HUES6 (cell line): ENCODE data around the gene ETV5.

Experiments
- H3K27ac ChIP-seq: 2 replicates; pipeline ENCODE4 v1.7.0; 2013; ENCODE audit warnings: low read depth, mild to moderate bottlenecking, low read length, inconsistent platforms
- H3K27me3 ChIP-seq: 2 replicates; pipeline ENCODE4 v1.6.1; 2013; ENCODE audit warnings: low read length; ENCODE audit not compliant: control insufficient read depth, insufficient read depth
- H3K36me3 ChIP-seq: 2 replicates; pipeline ENCODE4 v1.6.1; 2013; ENCODE audit warnings: low read length; ENCODE audit not compliant: control insufficient read depth, insufficient read depth
- H3K4me1 ChIP-seq: 2 replicates; pipeline ENCODE4 v1.6.1; 2013; ENCODE audit warnings: low read length; ENCODE audit not compliant: control insufficient read depth, insufficient read depth
- H3K4me3 ChIP-seq: 2 replicates; pipeline ENCODE4 v1.5.1; 2013; ENCODE audit warnings: low read depth, low read length
- H3K9ac ChIP-seq: one replicate; pipeline ENCODE4 v1.6.1; 2013; ENCODE audit warnings: mild to moderate bottlenecking, low read length
- H3K9me3 ChIP-seq: 2 replicates; pipeline ENCODE4 v1.6.1; 2013; ENCODE audit warnings: low read depth, low read length; ENCODE audit not compliant: control insufficient read depth, insufficient read depth

ETV5 gene

DNA sequence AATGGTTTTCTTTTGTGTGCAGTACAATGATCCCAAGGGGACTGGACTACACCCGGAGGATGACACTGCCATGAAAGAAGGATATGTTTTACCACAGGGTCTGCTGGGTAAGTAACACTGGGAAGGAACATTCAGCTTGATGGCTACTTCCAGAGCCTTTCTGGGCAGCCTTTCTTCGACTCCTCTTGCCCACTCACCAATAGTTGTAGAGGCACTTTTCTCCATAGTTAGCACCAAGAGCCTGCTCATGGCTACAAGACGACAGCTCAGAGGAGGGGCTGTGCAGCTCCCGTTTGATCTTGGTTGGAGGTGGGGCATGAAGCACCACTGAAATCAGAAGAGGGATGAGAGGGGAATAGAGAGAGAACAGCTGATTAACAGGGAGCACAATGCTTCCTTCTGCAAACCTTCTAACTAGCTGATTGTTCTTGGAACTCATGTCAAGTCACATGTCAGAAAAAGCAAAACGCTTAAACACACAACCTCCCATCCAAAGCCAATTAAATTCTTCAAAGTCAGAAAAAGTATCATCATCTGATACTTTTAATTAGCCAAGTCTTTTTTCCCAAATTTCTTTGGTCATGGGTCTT is 27.9 kb downstream of the ETV5 start:
- 0 out of 2 replicates have a peak, but pooled peaks cover 3% of the 10 kb centered on the region for H3K9me3 ChIP-seq
- no peak overlapping the region for H3K4me3 ChIP-seq
- peaks cover 50% of the 10 kb centered on the region for H3K4me1 ChIP-seq
- H3K27me3 ChIP-seq: no peaks in the 10 kb centered on the region
- H3K9ac ChIP-seq: peak overlapping the region; percentile 3
- peak overlapping the region; percentile 81; the same call in 1 of the 2 replicates for H3K27ac ChIP-seq
- peaks cover 21% of the 10 kb centered on the region for H3K36me3 ChIP-seq

DNA sequence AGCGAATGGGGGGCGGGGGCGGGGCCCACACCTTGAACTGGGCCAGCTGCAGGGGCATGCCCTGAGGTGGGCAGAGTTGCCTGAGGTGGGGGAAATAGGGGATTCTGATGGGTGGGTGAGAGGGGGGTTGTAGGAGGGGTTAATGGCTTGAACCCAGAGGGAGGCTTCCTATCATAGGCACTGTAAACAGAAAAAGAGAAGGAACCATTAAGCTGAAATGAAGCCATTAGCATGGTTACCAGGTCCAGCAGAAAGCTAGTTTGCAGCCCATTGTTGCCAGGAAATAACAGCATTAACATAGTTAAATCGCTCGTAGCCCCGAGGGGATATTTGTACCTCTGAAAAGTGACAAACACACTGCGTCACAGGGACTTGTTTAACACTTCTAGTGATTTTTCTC is 29.0 kb downstream of the ETV5 start:
- Histone ChIP-seq H3K4me3 (peak overlapping the region; percentile 25; the same call in 1 of the 2 replicates), H3K27me3 (no peaks in the 10 kb centered on the region), H3K9ac (peak overlapping the region; percentile 53), H3K4me1 (peaks cover 49% of the 10 kb centered on the region), H3K9me3 (peaks cover 7% of the 10 kb centered on the region), H3K27ac (peak overlapping the region; percentile 81), H3K36me3 (peaks cover 30% of the 10 kb centered on the region)

DNA sequence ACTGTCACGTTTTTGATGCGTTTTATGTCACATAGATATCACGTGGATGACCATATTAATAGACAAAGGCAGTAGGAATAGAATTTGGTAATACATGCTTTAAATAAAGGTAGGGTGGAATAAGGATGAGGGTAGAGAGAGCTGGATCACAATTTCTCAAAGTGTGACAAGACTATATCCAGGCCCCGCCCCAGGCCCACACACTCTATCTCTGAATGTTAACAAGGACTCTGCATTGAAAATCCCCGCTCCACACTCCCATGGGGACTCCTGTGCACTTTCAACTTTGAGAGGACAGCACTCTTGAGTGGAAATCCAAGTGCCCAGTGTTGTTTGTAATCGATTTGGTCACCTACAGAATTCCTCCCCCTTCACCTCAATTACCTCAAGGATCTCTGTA is 31.4 kb downstream of the ETV5 start:
- H3K27me3 ChIP-seq: no peaks in the 10 kb centered on the region
- no peak overlapping the region for H3K27ac ChIP-seq
- H3K36me3 ChIP-seq: peaks cover 31% of the 10 kb centered on the region
- H3K4me3 ChIP-seq: no peak overlapping the region
- H3K4me1 ChIP-seq: peaks cover 31% of the 10 kb centered on the region
- H3K9ac ChIP-seq: no peak overlapping the region
- H3K9me3 ChIP-seq: peaks cover 8% of the 10 kb centered on the region

DNA sequence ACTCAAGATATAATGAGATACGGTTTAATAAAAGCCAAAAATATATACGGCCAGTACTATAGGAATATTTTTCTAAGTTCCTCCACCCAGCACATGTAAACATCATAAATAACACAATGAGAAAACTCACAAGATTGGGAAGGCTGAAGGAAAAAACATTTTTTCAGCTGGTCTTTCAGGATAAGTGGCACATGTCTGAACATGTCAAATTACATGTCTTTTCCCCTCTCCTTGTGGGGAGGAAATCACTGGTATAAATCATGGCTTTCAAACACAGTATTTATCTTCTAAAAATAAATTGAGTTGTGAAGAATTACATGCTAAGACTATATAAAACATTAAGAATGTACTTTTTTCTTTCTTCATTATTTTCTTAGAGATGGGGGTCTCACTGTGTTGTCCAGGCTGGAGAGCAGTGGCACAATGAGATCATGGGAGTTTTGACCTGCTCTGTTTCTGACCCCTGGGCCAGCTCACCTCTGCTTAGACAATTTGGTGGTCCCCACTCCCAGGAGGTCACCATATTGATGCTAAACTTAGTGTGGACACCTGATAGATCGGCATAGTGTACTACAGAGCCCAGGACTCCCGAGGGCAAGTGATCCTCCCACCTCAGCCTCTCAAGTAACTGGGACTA is 32.8 kb downstream of the ETV5 start:
- H3K27me3 ChIP-seq: no peaks in the 10 kb centered on the region
- H3K36me3 ChIP-seq: peaks cover 31% of the 10 kb centered on the region
- no peak overlapping the region for H3K4me3 ChIP-seq
- peaks cover 8% of the 10 kb centered on the region for H3K9me3 ChIP-seq
- peaks cover 19% of the 10 kb centered on the region for H3K4me1 ChIP-seq
- H3K27ac ChIP-seq: no peak overlapping the region
- no peak overlapping the region for H3K9ac ChIP-seq

DNA sequence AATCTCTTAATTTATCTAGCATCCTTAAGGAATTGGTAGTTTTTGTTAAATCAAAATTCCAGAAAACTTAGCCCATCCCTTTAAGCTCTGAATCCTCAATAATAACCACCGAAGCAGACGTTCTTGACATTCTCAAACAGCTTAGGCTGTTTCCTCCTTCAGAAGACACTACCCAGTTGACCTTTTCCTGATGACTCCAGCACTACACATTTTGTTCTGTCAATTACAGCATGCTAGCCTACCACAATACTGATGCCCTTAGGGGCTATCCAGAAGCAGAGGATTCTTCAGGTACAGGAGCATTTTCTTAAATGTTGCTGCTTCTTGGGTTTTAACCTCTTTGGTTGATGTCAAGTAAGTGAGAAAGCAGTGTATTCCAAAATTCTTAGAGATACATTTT is 33.4 kb downstream of the ETV5 start:
- H3K27ac ChIP-seq: no peak overlapping the region

DNA sequence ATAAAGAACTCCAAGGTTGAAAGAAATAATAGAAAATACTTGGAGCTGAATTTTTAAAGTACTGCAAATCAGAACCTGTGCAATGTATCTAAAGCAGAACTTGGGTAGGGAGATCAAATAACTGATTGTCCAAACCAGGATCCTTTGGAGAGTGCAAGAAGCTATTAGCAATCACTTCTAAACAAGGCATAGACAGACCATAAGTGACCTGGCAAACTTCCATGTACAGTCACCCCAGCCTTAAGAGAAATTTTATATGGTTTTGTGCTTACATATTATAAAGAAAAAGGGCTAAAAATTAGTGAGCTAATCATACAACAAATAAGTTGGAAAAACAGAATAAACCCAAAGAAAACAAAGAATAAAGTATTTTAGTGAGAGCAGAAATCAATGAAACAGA is 35.2 kb downstream of the ETV5 start:
- Histone ChIP-seq H3K4me3 (no peak overlapping the region), H3K36me3 (peaks cover 31% of the 10 kb centered on the region), H3K9me3 (peaks cover 8% of the 10 kb centered on the region), H3K27me3 (no peaks in the 10 kb centered on the region), H3K4me1 (no peaks in the 10 kb centered on the region), H3K27ac (no peak overlapping the region), H3K9ac (no peak overlapping the region)

More for the DNA sequence above, 33.4 kb downstream of the ETV5 start:
- peaks cover 8% of the 10 kb centered on the region for H3K9me3 ChIP-seq
- no peaks in the 10 kb centered on the region for H3K27me3 ChIP-seq
- H3K9ac ChIP-seq: no peak overlapping the region
- H3K36me3 ChIP-seq: peaks cover 31% of the 10 kb centered on the region
- H3K4me3 ChIP-seq: no peak overlapping the region
- H3K4me1 ChIP-seq: peaks cover 13% of the 10 kb centered on the region

DNA sequence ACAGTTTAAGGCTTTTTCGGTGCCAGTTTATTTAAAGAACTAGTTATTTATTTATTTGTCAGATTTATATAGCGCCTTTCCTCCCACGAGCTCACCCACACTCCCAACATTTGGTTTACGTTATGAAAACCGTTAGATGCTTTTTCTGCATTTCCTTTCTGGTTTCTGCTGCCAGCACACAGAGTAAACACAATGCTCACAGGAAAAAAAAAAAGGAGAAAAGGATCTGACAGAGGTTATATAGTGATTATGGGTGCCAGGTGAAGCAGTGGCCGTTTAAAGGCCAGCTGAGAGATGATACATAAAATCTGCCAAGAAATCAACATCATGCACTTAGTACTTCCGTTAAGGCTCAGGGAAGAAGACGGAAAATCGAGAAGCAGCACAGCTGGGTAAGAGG is 37.9 kb downstream of the ETV5 start:
- H3K27me3 ChIP-seq: no peaks in the 10 kb centered on the region

DNA sequence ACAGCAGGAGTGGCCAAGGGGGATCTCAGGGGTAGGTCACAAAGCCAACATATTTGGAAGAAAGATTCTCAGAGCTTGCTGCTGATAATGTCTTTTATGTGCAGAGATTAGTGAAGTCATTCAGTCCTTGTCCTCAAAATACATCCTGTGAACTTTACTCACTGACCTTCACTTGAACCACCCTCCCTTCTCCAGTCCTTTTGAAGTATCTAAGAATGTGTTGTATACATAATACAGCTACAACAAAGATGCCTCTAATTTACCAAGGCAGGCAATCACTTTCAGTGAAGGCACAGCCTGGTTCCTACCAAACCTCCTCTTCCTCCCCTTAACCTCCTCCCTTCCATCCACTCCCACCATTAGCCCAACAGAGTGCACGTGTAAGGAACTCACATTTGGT is 38.3 kb downstream of the ETV5 start:
- Histone ChIP-seq H3K27me3 (no peaks in the 10 kb centered on the region), H3K27ac (no peak overlapping the region), H3K36me3 (peaks cover 18% of the 10 kb centered on the region), H3K9me3 (peaks cover 4% of the 10 kb centered on the region), H3K4me1 (no peaks in the 10 kb centered on the region), H3K9ac (no peak overlapping the region), H3K4me3 (no peak overlapping the region)

More for the DNA sequence above, 37.9 kb downstream of the ETV5 start:
- H3K36me3 ChIP-seq: peaks cover 18% of the 10 kb centered on the region
- no peaks in the 10 kb centered on the region for H3K4me1 ChIP-seq
- peaks cover 4% of the 10 kb centered on the region for H3K9me3 ChIP-seq
- no peak overlapping the region for H3K9ac ChIP-seq
- H3K27ac ChIP-seq: no peak overlapping the region
- H3K4me3 ChIP-seq: no peak overlapping the region

DNA sequence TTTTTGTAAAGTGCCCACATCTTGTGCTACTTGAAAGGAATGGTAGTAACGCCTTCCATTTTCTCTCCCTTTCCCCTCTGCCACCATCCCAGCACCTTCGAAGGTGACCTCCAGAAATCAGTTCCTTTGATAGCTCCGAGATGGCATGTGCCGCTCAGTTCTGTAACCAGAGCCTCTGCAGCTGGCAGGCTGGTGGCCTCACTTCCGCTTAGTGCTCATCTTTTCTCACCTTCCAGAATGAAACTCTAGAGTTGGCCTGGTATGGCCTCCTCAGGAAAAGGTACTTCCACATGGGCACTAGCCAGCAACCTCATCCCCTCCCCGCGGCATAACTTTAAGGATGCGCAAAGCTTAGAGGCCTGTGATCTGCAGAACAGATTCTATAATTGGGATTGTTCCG is 38.8 kb downstream of the ETV5 start:
- H3K9ac ChIP-seq: no peak overlapping the region
- peaks cover 18% of the 10 kb centered on the region for H3K36me3 ChIP-seq
- no peaks in the 10 kb centered on the region for H3K27me3 ChIP-seq
- peaks cover 3% of the 10 kb centered on the region for H3K9me3 ChIP-seq
- no peaks in the 10 kb centered on the region for H3K4me1 ChIP-seq
- no peak overlapping the region for H3K27ac ChIP-seq
- no peak overlapping the region for H3K4me3 ChIP-seq

DNA sequence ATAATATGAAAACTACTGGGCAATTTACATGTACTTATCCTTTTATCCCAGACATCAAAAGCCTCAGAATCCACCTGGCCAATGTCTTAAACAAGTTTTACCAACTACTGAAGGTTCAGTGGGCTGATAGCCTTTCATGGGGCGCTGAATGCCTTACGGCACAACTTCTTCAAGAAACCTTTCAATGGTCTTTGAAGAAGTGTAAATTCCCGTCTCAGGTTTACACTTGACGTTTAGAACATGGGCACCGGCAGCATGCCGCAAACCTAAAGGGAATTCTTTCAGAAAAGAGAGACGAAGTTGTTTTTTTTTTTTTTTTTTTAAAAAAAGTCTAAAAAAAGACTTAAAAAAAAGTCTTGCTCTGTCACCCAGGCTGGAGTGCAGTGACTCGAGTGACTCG is 39.7 kb downstream of the ETV5 start:
- no peak overlapping the region for H3K27ac ChIP-seq
- no peaks in the 10 kb centered on the region for H3K27me3 ChIP-seq
- no peak overlapping the region for H3K9ac ChIP-seq
- no peaks in the 10 kb centered on the region for H3K4me1 ChIP-seq
- H3K9me3 ChIP-seq: no peaks in the 10 kb centered on the region
- no peak overlapping the region for H3K4me3 ChIP-seq
- H3K36me3 ChIP-seq: peaks cover 24% of the 10 kb centered on the region

DNA sequence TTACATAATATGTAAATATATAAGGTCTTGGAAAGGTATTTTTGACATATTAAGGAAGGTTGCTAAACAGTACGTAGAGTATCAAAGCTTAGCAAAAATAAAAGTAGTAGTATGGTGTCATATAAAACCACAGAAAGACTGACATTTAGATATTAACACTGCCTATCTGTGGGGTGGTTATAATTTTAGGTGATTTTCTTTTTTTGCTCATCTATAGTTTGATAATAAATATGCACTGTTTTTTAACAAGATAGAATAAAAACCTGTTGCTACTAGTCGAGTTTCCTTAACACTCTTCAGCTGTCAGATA is 40.7 kb downstream of the ETV5 start:
- H3K4me3 ChIP-seq: no peak overlapping the region
- no peaks in the 10 kb centered on the region for H3K27me3 ChIP-seq
- no peaks in the 10 kb centered on the region for H3K9me3 ChIP-seq
- H3K36me3 ChIP-seq: peaks cover 33% of the 10 kb centered on the region
- H3K27ac ChIP-seq: no peak overlapping the region
- no peak overlapping the region for H3K9ac ChIP-seq
- H3K4me1 ChIP-seq: no peaks in the 10 kb centered on the region
